SK-N-SH (cell line): ENCODE results near the gene BEST2.

Experiments
- POLR2AphosphoS5 ChIP-seq: IDR thresholded peaks from 2 replicates; pipeline ENCODE4 v1.6.1; 2012; ENCODE audit warnings: low read depth, low read length
- RCOR1 ChIP-seq: fragments of 150-350 bp; IDR thresholded peaks from 2 replicates; pipeline ENCODE4 v1.6.1; 2017; ENCODE audit warnings: antibody characterized with exemption, low read length
- TF ChIP-seq, protein P1 (sequence below): fragments of 200-600 bp; sonication (generic); IDR thresholded peaks from 2 replicates; pipeline ENCODE4 v1.6.1; 2017; ENCODE audit warnings: antibody characterized with exemption, mild to moderate bottlenecking, moderate library complexity
- TF ChIP-seq, protein P2 (sequence below): IDR thresholded peaks from 2 replicates; pipeline ENCODE4 v1.4.0; 2012; ENCODE audit warnings: low read depth, borderline replicate concordance

DNA sequence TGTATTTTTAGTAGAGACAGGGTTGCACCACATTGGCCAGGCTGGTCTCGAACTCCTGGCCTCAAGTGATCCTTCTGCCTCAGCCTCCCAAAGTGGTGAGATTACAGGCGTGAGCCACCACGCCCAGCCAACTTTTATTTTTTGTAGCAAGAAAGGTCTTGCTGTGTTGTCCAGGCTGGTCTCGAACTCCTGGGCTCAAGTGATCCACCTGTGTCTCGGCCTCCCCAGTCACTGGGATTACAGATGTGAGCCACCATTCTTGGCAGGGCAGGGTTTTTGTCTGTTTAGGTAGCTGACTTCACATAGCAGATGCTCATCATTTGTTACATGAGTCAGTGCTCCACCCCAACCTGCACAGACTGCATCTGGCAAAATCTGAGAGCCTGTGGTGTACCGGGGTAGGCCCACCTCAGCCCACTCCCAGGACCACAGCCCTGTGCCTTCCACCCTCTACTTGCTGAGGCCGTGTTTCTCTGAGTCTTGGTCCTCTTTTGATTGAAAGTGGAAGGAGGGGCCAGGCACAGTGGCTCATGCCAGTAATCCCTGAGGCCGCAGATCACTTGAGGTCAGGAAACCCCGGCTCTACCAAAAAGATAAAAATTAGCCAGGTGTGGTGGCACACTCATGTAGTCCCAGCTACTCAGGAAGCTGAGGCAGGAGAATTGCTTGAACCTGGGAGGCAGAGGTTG lies 23.7 kb upstream of the BEST2 start:
- TF ChIP-seq POLR2AphosphoS5 (no peak), RCOR1 (no peak)
- TF ChIP-seq, protein P1, sequence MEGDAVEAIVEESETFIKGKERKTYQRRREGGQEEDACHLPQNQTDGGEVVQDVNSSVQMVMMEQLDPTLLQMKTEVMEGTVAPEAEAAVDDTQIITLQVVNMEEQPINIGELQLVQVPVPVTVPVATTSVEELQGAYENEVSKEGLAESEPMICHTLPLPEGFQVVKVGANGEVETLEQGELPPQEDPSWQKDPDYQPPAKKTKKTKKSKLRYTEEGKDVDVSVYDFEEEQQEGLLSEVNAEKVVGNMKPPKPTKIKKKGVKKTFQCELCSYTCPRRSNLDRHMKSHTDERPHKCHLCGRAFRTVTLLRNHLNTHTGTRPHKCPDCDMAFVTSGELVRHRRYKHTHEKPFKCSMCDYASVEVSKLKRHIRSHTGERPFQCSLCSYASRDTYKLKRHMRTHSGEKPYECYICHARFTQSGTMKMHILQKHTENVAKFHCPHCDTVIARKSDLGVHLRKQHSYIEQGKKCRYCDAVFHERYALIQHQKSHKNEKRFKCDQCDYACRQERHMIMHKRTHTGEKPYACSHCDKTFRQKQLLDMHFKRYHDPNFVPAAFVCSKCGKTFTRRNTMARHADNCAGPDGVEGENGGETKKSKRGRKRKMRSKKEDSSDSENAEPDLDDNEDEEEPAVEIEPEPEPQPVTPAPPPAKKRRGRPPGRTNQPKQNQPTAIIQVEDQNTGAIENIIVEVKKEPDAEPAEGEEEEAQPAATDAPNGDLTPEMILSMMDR = no peak
- TF ChIP-seq, protein P2, sequence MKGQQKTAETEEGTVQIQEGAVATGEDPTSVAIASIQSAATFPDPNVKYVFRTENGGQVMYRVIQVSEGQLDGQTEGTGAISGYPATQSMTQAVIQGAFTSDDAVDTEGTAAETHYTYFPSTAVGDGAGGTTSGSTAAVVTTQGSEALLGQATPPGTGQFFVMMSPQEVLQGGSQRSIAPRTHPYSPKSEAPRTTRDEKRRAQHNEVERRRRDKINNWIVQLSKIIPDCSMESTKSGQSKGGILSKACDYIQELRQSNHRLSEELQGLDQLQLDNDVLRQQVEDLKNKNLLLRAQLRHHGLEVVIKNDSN = no peak
